Measurements from ENCODE around the gene SOCS7. TPM values are rescaled to one million over a fixed set of nuclear protein-coding genes. Genes with fewer than 3 reads are reported as not detected.
A peak's percentile ranks its signal among the peaks of the same experiment; 100 is the strongest.

Gene SOCS7
- total and polyA plus RNA-seq, 11 donors: 5.1 to 19.2 (median 14.0) TPM

- H3K9me3 ChIP-seq: no peaks in the 10 kb centered on the region
- H3K4me3 ChIP-seq: no peak overlapping the region
- 71 to 78% (median 76%) methylated on average over 5 of the region's 5 CpGs for WGBS, 4 donors
- TF ChIP-seq CTCF (IDR thresholded peaks at IDR 0.05) (no peak), POLR2A (IDR thresholded peaks at IDR 0.05) (no peak)
- intact Hi-C loops (cut with DNase I): no loop called here
- no peak overlapping the region for H3K27ac ChIP-seq
- H3K36me3 ChIP-seq: no peaks in the 10 kb centered on the region
- ATAC-seq (no peak), DNase-seq (no peak)
- H3K27me3 ChIP-seq: peaks cover 0 to 11% (median 0%) of the 10 kb centered on the region in 9 donors
- peaks cover 0 to 8% (median 0%) of the 10 kb centered on the region in 12 donors for H3K4me1 ChIP-seq
Measured at GRCh38 chr17:38338053-38338452, 13.6 kb upstream of the SOCS7 start.

GRCh38 chr17:38338535-38338934 lies 13.1 kb upstream of the SOCS7 start:
- no peaks in the 10 kb centered on the region for H3K9me3 ChIP-seq
- TF ChIP-seq CTCF (IDR thresholded peaks at IDR 0.05): no peak
- no peak for TF ChIP-seq POLR2A (IDR thresholded peaks at IDR 0.05)
- no peak for ATAC-seq
- intact Hi-C loops (cut with DNase I): no loop called here
- H3K4me3 ChIP-seq: no peak overlapping the region
- no peaks in the 10 kb centered on the region for H3K36me3 ChIP-seq
- peaks cover 0 to 7% (median 0%) of the 10 kb centered on the region in 9 donors for H3K27me3 ChIP-seq
- 92 to 100% (median 95%) methylated on average over 4 of the region's 4 CpGs for WGBS, 4 donors
- no peak overlapping the region for H3K27ac ChIP-seq
- peaks cover 0 to 8% (median 0%) of the 10 kb centered on the region in 12 donors for H3K4me1 ChIP-seq
- DNase-seq: no peak

GRCh38 chr17:38339891-38340290 lies 11.8 kb upstream of the SOCS7 start:
- Histone ChIP-seq H3K9me3 (no peaks in the 10 kb centered on the region), H3K4me3 (no peak overlapping the region), H3K27ac (no peak overlapping the region), H3K36me3 (no peaks in the 10 kb centered on the region), H3K4me1 (peaks cover 0 to 8% (median 0%) of the 10 kb centered on the region in 12 donors), H3K27me3 (no peaks in the 10 kb centered on the region)
- ATAC-seq (no peak), DNase-seq (no peak)
- TF ChIP-seq CTCF (IDR thresholded peaks at IDR 0.05) (no peak), POLR2A (IDR thresholded peaks at IDR 0.05) (no peak)
- intact Hi-C loops (cut with DNase I): loop anchor here in 3 of 10 donors (5.0 to 10.0 kb wide), 3 partner anchors 42 to 325 kb away; no protein-coding TSS in a partner anchor

- H3K27ac ChIP-seq: no peak overlapping the region
- no peak overlapping the region for H3K4me3 ChIP-seq
- TF ChIP-seq CTCF (IDR thresholded peaks at IDR 0.05) (no peak), POLR2A (IDR thresholded peaks at IDR 0.05) (no peak)
- no peaks in the 10 kb centered on the region for H3K27me3 ChIP-seq
- ATAC-seq (peak; percentile 75 to 88 (median 83)), DNase-seq (peak; percentile 44 to 80 (median 78))
- no peaks in the 10 kb centered on the region for H3K9me3 ChIP-seq
- H3K36me3 ChIP-seq: no peaks in the 10 kb centered on the region
- peaks cover 0 to 8% (median 0%) of the 10 kb centered on the region in 12 donors for H3K4me1 ChIP-seq
- intact Hi-C loops (cut with DNase I): loop anchor here in 3 of 10 donors (5.0 to 10.0 kb wide), 3 partner anchors 41 to 324 kb away; no protein-coding TSS in a partner anchor
- WGBS, 4 donors: 47 to 53% (median 50%) methylated on average over 4 to 5 of the region's 5 CpGs
Measured at GRCh38 chr17:38341035-38341721, 10.5 kb upstream of the SOCS7 start.

Data from heart left ventricle (tissue), 16 donors.